GM10266 (cell line): ENCODE measurements around the gene DLD.

ENCODE experiments used
- DNase-seq: peaks from one replicate; pipeline ENCODE4 v3.0.0; 2012; ENCODE audit errors: extremely low spot score
- TF ChIP-seq, protein P1 (sequence below): IDR thresholded peaks from 2 replicates; pipeline ENCODE4 v1.5.1; 2012; ENCODE audit warnings: mild to moderate bottlenecking, low read depth; ENCODE audit not compliant: control insufficient read depth, insufficient read depth; ENCODE audit errors: missing control alignments

DLD gene

DNA sequence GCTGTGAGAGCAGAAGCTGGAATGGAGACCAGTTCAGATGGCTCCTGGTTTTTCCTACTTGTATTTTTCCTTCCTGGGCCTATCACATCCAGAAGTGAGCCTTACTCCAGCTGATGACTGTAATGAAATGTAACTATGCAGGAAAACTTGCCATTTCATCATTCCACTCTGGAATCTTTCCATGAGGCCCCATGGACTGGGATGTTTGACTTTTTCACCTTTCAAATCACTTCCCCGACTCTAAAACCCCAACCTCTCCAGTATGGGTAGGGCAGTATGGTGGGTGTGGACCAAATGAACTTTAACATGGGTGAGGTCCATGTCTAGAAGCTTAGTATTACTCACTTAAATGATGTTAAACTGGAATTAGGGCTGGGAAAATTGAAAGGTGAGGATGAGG, 40.3 kb upstream of the DLD start:
- DNase-seq: no peak
- TF ChIP-seq, protein P1, sequence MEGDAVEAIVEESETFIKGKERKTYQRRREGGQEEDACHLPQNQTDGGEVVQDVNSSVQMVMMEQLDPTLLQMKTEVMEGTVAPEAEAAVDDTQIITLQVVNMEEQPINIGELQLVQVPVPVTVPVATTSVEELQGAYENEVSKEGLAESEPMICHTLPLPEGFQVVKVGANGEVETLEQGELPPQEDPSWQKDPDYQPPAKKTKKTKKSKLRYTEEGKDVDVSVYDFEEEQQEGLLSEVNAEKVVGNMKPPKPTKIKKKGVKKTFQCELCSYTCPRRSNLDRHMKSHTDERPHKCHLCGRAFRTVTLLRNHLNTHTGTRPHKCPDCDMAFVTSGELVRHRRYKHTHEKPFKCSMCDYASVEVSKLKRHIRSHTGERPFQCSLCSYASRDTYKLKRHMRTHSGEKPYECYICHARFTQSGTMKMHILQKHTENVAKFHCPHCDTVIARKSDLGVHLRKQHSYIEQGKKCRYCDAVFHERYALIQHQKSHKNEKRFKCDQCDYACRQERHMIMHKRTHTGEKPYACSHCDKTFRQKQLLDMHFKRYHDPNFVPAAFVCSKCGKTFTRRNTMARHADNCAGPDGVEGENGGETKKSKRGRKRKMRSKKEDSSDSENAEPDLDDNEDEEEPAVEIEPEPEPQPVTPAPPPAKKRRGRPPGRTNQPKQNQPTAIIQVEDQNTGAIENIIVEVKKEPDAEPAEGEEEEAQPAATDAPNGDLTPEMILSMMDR: no peak

DNA sequence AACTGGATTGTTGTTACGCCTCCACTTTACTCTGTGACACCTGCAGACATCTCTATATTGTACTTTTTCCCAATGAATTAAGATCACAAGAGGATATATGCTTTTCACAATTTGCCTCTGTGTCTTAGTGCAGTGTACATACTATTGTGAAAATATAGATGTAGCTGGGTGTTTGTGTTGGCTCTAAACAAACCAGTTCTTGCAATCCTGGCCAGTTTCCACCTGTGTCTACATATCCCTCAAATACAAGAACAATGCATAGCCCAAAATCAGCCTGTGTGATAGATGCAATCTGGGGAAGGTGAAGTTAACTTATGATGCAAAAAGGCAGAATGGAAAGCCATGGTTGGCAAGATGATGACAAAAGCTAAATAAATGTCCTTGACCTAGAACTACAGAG, 36.5 kb upstream of the DLD start:
- no peak for DNase-seq
- TF ChIP-seq, protein P1: no peak

DNA sequence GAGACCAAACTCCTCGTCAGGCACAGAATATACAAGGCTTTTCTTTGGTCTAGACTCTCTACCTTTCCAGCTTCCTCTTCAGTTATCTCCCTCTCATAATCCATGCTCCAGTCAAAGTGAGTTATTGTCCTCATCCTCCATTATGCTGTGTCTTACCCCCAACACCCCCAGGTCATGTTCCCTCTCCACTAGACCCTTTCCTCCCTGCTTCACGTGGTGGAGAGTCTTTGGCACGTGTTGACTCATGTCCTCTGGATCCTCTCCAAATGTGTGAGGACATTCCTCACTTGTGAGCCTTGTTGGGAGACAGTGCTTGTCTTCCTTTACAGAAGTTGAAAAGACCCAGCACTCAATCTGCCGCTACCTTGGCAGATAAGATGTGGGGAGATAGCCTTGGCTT, 36.0 kb upstream of the DLD start:
- TF ChIP-seq, protein P1: no peak

DNA sequence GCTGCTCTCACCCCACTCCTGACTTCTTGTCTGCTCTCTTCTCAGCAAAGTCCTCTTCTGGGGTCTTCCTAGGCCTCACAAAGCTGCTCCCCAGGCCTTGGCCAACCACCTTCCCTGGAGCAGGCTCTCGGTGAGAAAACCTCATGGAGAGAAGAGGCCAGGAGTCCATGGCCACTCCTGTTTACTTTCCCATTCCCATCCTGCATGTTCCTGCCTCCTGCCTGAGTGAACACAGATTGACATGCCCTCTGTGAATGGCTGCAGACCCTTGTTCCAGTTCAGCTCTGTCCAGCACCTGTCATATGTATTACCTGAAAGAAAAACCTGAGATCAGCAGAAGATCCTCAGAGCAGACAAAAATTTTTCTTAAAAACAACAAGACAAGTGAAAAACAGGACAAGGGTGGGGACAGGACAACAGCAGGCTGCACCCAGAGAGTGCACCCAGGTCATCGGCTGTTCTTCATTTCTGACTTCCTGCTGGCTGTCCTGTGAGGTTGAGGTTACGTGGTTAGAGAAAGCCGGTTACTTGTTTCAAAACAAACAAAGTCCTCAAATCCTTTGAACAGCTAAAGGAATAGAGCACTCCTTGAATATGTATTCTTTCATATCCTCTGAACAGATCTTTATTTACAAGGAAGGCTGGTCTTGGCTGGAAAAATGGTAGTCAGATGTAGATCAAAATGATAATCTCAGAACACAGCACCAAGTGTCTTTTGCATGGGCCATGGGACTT, 34.0 kb upstream of the DLD start:
- DNase-seq: no peak
- TF ChIP-seq, protein P1: no peak

More for the DNA sequence above, 36.0 kb upstream of the DLD start:
- no peak for DNase-seq

DNA sequence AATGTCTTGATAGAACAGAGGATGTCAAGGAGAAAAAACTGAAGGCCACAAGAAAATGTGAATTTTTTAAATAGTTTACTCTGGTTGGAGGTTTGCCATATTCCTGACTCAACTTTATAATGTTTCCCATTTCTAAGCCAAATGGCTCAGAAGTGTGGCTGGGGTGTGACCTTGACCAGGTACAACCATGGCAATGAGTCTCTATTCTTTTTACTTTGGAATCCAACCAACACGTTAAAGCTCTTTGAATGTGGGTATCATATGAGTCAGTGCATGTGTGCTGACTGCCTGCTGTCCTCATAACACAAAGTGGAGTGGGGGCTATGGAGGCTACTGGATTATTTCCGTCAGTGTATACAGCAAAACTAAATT, 33.5 kb upstream of the DLD start:
- DNase-seq: no peak
- TF ChIP-seq, protein P1: no peak

DNA sequence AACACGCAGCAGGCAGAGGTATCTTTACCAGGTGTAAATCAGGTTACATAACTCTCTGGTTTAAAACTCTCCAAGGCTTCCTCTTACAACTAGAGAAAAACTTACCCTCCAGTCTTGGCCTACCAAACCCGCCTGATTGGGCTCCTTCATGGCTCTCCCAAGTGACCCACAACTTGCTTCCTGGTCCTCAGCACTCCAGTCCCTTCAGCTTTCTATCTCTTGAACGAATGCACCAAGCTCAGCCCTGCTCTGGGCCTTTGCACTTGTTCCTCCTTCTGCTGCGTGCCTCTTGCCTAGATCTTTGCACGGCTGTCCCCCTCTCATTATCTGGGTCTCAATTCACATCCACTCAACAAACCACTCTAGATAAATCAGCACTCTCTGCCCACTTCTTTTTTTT, 32.7 kb upstream of the DLD start:
- DNase-seq: no peak
- TF ChIP-seq, protein P1: no peak

DNA sequence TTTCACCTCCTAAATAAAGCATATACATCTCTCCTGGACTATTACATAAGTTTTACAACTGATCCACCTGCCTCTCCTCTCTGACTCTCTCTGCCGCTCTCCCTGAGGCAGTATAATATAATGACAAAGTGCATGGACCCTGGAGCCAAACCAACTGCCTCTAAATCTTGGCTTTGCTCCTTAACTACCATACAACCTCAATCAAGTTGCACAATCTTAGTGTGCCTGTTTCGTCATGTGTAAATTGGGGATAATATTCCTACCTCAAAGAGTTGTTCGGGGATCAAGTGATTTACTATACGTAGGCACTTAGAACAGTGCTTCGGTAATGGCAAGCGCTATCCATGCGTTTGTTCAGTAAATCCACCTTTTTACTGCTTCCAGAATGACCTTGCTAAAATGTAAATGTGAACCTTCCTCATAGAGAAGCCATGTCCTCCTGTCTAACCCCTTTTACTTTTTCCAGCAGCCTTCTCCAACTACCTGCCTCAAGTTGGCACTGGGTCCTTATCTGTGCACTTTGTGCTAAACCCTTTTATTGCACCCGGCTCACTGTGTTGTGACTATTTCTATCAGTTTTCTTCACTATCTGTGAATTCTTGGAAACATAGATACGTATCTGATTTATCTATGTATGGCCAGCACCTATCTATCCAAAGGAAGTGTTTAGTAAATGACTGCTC, 30.6 kb upstream of the DLD start:
- no peak for DNase-seq
- TF ChIP-seq, protein P1: no peak
